ENCODE results near the gene PABPN1L.

The PABPN1L gene

DNA sequence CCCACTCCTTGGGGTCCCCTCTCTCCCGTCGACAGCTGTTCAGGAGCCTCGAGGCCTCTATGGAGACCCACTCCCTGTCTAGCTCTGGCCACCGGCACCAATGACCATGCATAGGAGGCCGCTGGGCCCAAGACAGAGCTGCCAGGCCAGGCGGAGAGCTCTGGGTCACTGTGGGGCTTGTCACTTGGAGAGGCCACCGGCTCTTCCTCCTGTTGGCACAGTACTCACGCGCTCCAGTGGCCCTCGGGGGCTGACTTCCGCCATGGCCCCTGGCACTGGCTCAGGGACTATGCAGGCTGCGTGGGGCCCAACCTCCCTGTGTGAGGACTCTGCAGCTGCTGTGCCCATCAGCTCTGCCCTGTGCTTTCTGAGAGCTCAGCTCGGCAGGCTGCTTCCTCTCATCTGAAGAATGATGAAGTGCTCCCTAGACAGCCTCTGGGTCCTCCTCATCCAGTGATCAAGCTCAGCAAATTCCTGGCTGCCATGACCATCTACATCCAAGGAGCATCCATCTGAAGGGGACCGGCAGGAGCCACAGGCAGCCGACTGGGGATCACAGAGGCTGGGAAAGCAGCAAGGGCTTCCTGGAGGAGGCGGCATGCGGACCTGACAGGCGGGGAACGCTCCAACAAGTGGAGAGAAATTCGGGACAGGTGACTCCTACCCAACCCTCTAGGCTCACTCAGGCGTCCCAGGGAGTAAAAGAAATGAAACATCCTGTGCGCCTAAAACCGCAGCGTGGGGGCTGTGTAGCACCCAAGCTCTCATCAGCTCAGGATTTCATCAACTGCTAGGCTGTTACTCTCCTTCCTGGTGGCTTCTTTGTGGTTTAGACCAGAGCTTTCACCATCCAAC, 26.5 kb downstream of the PABPN1L start:
- TF ChIP-seq, protein P1, sequence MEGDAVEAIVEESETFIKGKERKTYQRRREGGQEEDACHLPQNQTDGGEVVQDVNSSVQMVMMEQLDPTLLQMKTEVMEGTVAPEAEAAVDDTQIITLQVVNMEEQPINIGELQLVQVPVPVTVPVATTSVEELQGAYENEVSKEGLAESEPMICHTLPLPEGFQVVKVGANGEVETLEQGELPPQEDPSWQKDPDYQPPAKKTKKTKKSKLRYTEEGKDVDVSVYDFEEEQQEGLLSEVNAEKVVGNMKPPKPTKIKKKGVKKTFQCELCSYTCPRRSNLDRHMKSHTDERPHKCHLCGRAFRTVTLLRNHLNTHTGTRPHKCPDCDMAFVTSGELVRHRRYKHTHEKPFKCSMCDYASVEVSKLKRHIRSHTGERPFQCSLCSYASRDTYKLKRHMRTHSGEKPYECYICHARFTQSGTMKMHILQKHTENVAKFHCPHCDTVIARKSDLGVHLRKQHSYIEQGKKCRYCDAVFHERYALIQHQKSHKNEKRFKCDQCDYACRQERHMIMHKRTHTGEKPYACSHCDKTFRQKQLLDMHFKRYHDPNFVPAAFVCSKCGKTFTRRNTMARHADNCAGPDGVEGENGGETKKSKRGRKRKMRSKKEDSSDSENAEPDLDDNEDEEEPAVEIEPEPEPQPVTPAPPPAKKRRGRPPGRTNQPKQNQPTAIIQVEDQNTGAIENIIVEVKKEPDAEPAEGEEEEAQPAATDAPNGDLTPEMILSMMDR (IDR thresholded peaks at IDR 0.05; ENCODE audit: low read depth, low read length, missing control alignments), result no peak
- in situ Hi-C loops (cut with HindIII; ENCODE audit: low pct_ligation_motif_present, low sequenced_read_pairs), result no loop called here
- Histone ChIP-seq H3K27ac (no peak overlapping the region), H3K27me3 (replicated peaks) (no peaks in the 10 kb centered on the region), H3K4me3 (ENCODE audit: low read depth, low read length) (no peak overlapping the region), H3K36me3 (replicated peaks) (peaks cover 17% of the 10 kb centered on the region)
- no peak for DNase-seq

DNA sequence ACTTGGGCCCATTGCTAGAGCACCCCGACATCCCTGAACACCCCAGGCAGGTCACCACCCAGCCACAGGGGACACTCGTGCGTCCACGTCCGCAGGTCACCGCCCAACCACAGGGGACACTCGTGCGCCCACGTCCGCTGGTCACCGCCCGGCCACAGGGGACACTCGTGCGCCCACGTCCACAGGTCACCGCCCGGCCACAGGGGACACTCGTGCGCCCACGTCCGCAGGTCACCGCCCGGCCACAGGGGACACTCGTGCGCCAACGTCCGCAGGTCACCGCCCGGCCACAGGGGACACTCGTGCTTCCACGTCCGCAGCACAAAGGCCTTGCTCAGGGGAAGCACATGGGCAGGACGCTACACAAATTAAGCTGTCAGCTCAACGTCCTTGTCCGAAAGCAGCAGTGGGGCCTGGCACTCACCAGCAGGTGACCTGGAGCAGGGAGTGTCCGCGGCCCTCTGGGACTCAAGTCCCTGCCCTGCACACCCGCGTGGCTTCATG, 27.4 kb downstream of the PABPN1L start:
- Histone ChIP-seq H3K27me3 (replicated peaks) (no peaks in the 10 kb centered on the region), H3K27ac (no peak overlapping the region), H3K4me3 (ENCODE audit: low read depth, low read length) (no peak overlapping the region), H3K36me3 (replicated peaks) (peaks cover 17% of the 10 kb centered on the region)
- in situ Hi-C loops (cut with HindIII; ENCODE audit: low pct_ligation_motif_present, low sequenced_read_pairs), result no loop called here
- DNase-seq, result no peak
- TF ChIP-seq, protein P1 (IDR thresholded peaks at IDR 0.05; ENCODE audit: low read depth, low read length, missing control alignments), result no peak

DNA sequence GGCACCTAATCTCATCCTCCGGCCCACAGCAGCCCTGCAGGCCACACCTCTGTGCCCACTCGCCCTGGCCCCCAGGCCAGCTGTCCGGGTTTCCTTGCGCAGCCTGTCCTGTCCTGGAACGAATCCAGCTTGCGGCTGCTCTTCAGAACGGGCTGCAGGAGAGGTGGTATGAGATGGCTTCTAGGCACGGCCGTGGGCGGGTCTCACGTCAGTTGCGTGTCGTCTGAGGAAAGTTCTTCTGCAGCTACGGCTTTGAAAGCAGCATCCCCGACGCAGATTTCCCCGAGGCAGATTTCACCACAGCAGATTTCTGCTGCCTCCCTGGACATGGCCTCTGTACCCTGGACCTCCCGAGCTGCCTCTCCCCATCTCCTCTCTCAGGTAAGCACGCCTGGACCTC, 27.9 kb downstream of the PABPN1L start:
- in situ Hi-C loops (cut with HindIII; ENCODE audit: low pct_ligation_motif_present, low sequenced_read_pairs), result no loop called here
- DNase-seq, result no peak
- H3K4me3 ChIP-seq (ENCODE audit: low read depth, low read length), result no peak overlapping the region
- H3K27ac ChIP-seq, result no peak overlapping the region
- TF ChIP-seq, protein P1 (IDR thresholded peaks at IDR 0.05; ENCODE audit: low read depth, low read length, missing control alignments), result no peak
- H3K27me3 ChIP-seq (replicated peaks), result no peaks in the 10 kb centered on the region
- peaks cover 17% of the 10 kb centered on the region for H3K36me3 ChIP-seq (replicated peaks)

DNA sequence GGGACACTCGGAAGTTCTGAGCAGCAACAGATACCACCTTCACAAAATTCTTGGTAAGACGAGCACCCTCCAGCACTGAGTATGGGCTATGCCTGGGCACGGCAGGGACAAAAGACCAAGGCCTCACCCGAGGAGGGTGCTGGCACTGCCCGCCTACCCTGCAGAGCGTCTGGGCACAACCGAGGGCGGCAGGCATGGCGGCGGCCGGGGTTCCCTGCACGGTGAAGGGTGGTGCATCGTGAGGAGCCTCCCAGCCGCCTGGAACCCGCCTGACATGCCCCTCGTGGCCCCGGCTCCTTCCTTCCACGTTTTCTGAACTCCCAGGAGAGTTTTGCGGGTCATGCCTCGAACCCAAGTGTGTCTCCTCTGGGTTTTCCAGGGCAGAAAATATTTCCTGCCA, 28.7 kb downstream of the PABPN1L start:
- in situ Hi-C loops (cut with HindIII; ENCODE audit: low pct_ligation_motif_present, low sequenced_read_pairs), result no loop called here

DNA sequence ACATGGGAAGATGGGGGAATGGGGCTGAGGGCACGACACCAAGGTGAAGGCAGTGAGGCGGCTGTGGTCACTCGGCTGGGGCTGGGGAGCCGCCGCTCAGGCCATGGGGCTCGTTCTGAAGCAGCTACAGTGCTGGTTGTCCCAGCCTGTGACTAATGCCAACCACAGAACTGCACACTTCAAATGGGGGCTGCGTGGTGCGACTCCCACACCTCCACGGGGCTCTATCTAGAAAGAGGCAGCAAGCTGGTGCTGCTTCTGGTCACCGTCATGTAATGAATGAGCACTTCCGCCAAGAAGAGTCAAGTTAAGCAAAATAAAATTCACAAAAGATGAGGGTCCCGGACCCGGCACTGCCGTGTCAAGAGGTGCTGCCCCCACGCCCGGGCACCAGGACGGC, 29.7 kb downstream of the PABPN1L start:
- no peaks in the 10 kb centered on the region for H3K27me3 ChIP-seq (replicated peaks)
- TF ChIP-seq, protein P1 (IDR thresholded peaks at IDR 0.05; ENCODE audit: low read depth, low read length, missing control alignments), result no peak
- no peak for DNase-seq
- in situ Hi-C loops (cut with HindIII; ENCODE audit: low pct_ligation_motif_present, low sequenced_read_pairs), result no loop called here
- H3K27ac ChIP-seq, result no peak overlapping the region
- H3K36me3 ChIP-seq (replicated peaks), result peaks cover 17% of the 10 kb centered on the region
- no peak overlapping the region for H3K4me3 ChIP-seq (ENCODE audit: low read depth, low read length)

More for the DNA sequence above, 28.7 kb downstream of the PABPN1L start:
- H3K27me3 ChIP-seq (replicated peaks), result no peaks in the 10 kb centered on the region
- no peak overlapping the region for H3K4me3 ChIP-seq (ENCODE audit: low read depth, low read length)
- TF ChIP-seq, protein P1 (IDR thresholded peaks at IDR 0.05; ENCODE audit: low read depth, low read length, missing control alignments), result no peak
- H3K36me3 ChIP-seq (replicated peaks), result peaks cover 17% of the 10 kb centered on the region
- H3K27ac ChIP-seq, result no peak overlapping the region
- DNase-seq, result no peak

All from brain microvascular endothelial cell (primary cell).